GM18907 (cell line): ENCODE measurements around the gene SPATA31A1.
"Not testable (repeated sequence)": the region's sequence is repeated elsewhere in the genome, so short reads cannot be mapped to it uniquely, and the experiment has no call there.

Experiments used
- ATAC-seq: cut with Tn5 transposase; IDR thresholded peaks from one replicate; pipeline ENCODE4 v1.9.1; 2021; ENCODE audit warnings: mild to moderate bottlenecking, moderate library complexity; ENCODE audit not compliant: unreplicated experiment

SPATA31A1 gene

GRCh38 chr9:39355369-39355768, at the start of gene SPATA31A1:
Gene SPATA31A1, plus strand, starts transcription at chr9:39355669. Its CDS starts 62 bp downstream, at chr9:39355731.
- ATAC-seq = not testable (repeated sequence)

DNA sequence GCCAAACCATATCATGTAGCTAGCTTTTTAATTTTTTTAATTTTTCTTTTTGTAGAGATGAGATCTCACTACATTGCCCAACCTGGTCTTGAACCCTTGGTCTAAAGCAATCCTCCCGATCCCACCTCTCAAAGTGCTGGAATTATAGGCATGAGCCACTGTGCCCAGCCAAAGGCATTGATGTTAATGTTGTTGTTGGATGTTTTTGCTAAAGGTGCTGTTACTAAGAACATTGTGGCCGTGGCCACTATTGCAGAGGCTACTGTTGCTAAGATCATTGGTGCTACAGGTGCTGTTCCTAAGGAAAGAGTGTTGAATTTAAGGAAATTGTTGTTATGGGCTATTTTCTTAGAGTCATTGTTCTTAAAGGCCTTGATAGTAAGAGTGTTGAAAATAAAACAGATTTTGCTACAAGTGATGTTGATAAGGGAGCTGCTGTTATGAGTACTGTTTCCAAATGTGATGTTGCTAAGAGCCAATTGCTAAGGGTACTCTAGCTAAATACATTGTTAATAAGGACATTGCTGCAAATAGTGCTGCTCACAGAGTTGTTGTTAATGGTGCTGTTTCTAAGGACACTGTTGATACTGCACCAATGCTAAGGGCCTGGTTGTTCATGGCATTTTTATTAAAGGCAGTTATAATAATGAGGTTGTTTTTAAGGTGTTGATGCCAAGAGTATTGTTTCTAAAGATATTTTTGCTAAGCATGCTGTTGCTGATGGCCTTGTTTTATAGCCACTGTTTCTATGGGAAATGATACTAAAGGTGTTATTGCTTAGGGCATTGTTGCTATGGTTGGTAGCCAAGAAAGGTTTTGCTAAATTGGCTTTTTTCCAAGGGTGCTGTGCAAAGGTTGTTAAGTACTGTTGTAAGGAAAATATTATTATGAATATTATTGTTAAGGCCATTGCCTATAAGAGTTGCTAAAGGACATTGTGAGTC, 52.1 kb downstream of the SPATA31A1 start:
- not testable (repeated sequence) for ATAC-seq

- ATAC-seq = not testable (repeated sequence)
Measured at GRCh38 chr9:39411254-39411940, 55.9 kb downstream of the SPATA31A1 start.
